Motor neuron (in vitro differentiated cells): ENCODE data around the gene UCK1. TPM values are rescaled to one million over a fixed set of nuclear protein-coding genes. Genes with fewer than 3 reads are reported as not detected.
A peak's percentile ranks its signal among the peaks of the same experiment; 100 is the strongest.

Experiments used
- ATAC-seq, 8 experiments: fragments of 200-7000 bp; cut with Tn5 transposase; replicated peaks in 6 of 8; 2 replicates each; pipeline ENCODE4 v1.8.0; 2021; ENCODE audit warnings: mild to moderate bottlenecking in 8 of 8, moderate library complexity in 8 of 8
- H3K27ac ChIP-seq, 2 donors: fragments of 250-450 bp; sonication (Bioruptor Pico); 2 replicates each; pipeline ENCODE4 v1.9.0; 2021; ENCODE audit warnings: antibody characterized with exemption in 2 of 2, mild to moderate bottlenecking in 2 of 2, moderate library complexity in 1 of 2
- H3K4me1 ChIP-seq, 2 donors: fragments of 250-450 bp; sonication (Bioruptor Pico); replicated peaks in 1 of 2; 2 replicates each; pipeline ENCODE4 v1.6.1; 2021; ENCODE audit warnings: antibody characterized with exemption in 2 of 2, mild to moderate bottlenecking in 2 of 2, moderate library complexity in 1 of 2
- H3K4me3 ChIP-seq, 5 donors: fragments of 250-450 bp; sonication (Bioruptor Pico); 2 replicates each; pipeline ENCODE4 v1.9.0; 2021; ENCODE audit warnings: antibody characterized with exemption in 5 of 5, mild to moderate bottlenecking in 5 of 5, moderate library complexity in 4 of 5
- WGBS, 10 experiments: fragments of 450-650 bp; shearing (Covaris generic); methylation state at CpG; one replicate each; pipeline ENCODE4 v1.0.0; 2022; 5-methylcytosine and 5-hydroxymethylcytosine counted together
- in situ Hi-C, 9 experiments: fragments of 400-800 bp; cut with MboI; loops; one replicate each; pipeline ENCODE4 v1.15.0; 2021; ENCODE audit warnings: low sequenced_read_pairs in 9 of 9, low pct_unique_long_range_greater_than_20kb in 2 of 9; ENCODE audit not compliant: unreplicated experiment in 9 of 9
- total RNA-seq, 8 experiments: library from RNA; unstranded; fragments of 300-600 nt; gene quantifications; 2 replicates each; pipeline versions ENCODE4 v1.2.3 to v1.2.4, GENCODE V29; 2022

UCK1 gene
- total RNA-seq, 8 experiments from 2014 or later, result 12.7 to 28.2 (median 18.4) TPM

GRCh38 chr9:131482343-131483006 lies 48.6 kb downstream of the UCK1 start:
- Histone ChIP-seq H3K4me1 (no peaks in the 10 kb centered on the region), H3K4me3 (no peak overlapping the region), H3K27ac (no peak overlapping the region)
- in situ Hi-C loops, result loop anchor here in 1 of 9 experiments (25.0 kb wide), 1 partner anchor 120 kb away; no protein-coding TSS in a partner anchor
- 40 to 100% (median 89%) methylated on average over 1 to 10 of the region's 24 CpGs; no CpG with 5 or more reads in 3 of the 10 experiments for WGBS, 10 experiments
- ATAC-seq, result peak in 1 of 8 experiments; percentile 5

DNA sequence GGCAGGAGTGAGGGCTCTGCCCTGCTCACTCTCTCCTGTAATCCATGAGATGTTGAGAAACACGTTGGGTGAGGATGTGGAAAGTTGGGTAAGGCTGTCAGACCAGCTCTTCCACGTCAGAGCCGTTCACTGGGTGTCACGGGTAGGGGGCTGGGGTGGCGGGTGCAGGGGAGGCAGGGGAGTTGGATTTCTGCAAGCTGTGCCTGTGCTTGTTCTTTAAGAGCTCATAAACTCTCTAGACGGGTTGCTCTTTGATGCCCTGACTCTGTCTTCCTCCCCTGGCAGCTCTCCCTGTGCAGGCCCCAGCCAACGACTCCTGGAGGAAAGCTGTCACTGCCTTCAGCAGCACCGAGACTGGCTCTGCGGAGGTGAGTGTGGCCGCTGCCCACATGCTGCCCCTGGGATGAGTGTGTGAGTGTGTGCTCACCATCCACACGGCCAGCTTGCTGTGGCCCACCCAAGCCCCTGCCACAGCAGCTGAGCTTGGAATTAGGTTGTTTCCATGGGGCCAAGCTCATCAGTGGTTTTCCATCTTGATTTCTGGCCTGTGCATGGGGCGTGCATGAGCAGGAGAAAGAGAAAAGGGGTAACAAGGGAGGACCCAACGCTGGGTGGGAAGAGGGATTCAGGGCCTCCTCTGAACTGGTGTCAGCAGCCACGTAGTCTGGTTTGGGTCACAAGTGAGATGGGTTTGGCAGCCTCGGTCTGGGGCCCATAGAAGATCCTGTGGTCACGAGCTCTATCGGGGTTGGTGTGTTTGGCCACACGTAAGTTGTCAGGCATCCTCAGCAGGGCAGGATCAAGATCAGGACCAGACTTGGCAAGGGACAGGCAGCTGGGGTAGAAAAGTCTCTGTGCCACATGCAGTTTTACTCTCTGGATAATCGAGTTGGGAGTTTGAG lies 49.4 kb downstream of the UCK1 start:
- WGBS, 10 experiments, result 43 to 100% (median 90%) methylated on average over 1 to 9 of the region's 19 CpGs; no CpG with 5 or more reads in 1 of the 10 experiments
- no peak for ATAC-seq

DNA sequence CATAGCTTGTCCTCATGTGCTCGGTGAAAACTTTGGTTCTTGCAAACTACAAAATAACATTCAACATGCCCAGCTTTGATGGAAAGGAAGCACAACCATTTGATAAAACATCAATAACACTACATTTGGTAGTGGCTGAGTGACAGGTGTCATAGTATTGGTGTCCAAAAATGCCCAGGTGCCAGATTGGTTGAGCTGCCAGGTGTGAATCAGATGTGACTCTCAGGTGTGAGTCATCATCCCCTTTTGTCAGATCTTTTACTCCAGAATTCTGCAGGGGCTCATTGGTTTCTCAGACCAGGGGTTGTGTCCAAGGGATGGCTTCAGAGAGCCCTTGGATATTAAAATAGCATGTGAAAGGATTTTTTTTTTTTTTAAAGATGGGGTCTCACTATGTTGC lies 50.8 kb downstream of the UCK1 start:
- WGBS, 10 experiments, result 82 to 100% (median 90%) methylated on average over 1 of the region's 1 CpG; no CpG with 5 or more reads in 5 of the 10 experiments
- ATAC-seq, result no peak
- Histone ChIP-seq H3K27ac (no peak overlapping the region), H3K4me1 (no peaks in the 10 kb centered on the region), H3K4me3 (no peak overlapping the region)
- in situ Hi-C loops, result loop anchor here in 1 of 9 experiments (25.0 kb wide), 1 partner anchor 118 kb away; no protein-coding TSS in a partner anchor

More for the DNA sequence above, 49.4 kb downstream of the UCK1 start:
- H3K4me1 ChIP-seq, result no peaks in the 10 kb centered on the region
- H3K4me3 ChIP-seq, result no peak overlapping the region
- in situ Hi-C loops, result loop anchor here in 1 of 9 experiments (25.0 kb wide), 1 partner anchor 119 kb away; no protein-coding TSS in a partner anchor
- H3K27ac ChIP-seq, result no peak overlapping the region

DNA sequence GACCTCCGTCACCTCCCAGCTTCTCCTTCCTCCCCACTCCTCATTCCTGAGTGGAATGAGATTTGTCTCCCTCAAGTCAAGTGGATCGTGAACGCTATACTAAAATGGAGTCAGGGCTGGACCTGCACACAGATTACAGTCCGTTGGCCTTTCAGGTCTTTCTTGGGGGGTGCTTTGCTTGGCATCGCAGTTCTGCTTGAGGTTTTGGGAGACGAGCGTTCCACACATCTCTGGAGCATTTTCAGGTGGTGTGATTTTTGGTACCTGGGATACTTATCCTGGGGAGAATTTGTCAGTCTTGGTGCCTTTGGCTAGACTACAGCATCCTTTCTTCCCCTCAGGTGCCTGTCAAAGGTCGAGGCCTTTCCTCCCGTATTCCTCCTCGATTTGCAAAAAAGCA lies 52.2 kb downstream of the UCK1 start:
- in situ Hi-C loops, result loop anchor here in 1 of 9 experiments (25.0 kb wide), 1 partner anchor 117 kb away; no protein-coding TSS in a partner anchor
- H3K4me3 ChIP-seq, result no peak overlapping the region
- H3K27ac ChIP-seq, result no peak overlapping the region
- no peak for ATAC-seq
- H3K4me1 ChIP-seq, result no peaks in the 10 kb centered on the region
- WGBS, 10 experiments, result 87 to 100% (median 100%) methylated on average over 1 to 4 of the region's 10 CpGs; no CpG with 5 or more reads in 5 of the 10 experiments

DNA sequence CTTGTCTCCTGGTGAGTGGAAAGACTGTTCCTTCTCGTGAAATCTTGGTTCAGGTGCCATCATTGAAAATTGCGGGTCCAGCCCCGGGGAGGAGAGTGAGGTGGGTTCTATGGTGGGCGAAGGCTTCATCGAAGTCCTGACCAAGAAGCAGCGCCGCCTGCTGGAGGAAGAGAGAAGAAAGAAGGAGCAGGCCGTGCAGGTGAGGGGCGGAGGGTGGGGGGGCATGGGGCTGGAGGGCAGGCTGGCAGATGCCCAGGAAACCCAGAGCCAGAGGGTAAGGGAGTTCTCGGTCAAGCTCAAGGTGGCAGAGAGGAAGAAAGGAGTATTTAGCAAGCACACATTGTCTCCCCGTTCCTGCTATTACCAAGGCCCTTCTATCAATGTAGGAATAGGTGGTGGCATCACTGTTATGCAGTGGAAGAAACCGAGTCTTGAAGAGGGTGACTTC lies 52.6 kb downstream of the UCK1 start:
- Histone ChIP-seq H3K4me3 (no peak overlapping the region), H3K4me1 (no peaks in the 10 kb centered on the region), H3K27ac (no peak overlapping the region)
- in situ Hi-C loops, result loop anchor here in 1 of 9 experiments (25.0 kb wide), 1 partner anchor 116 kb away; no protein-coding TSS in a partner anchor
- ATAC-seq, result peak in 5 of 8 experiments; percentile 28 to 68 (median 31)
- WGBS, 10 experiments, result 34 to 100% methylated on average over 2 to 7 of the region's 12 CpGs; no CpG with 5 or more reads in 8 of the 10 experiments

GRCh38 chr9:131477816-131478419 lies 53.1 kb downstream of the UCK1 start:
- ATAC-seq, result no peak
- in situ Hi-C loops, result loop anchor here in 1 of 9 experiments (25.0 kb wide), 1 partner anchor 116 kb away; no protein-coding TSS in a partner anchor
- Histone ChIP-seq H3K4me3 (no peak overlapping the region), H3K4me1 (no peaks in the 10 kb centered on the region), H3K27ac (no peak overlapping the region)
- 77 to 100% (median 98%) methylated on average over 1 to 8 of the region's 19 CpGs; no CpG with 5 or more reads in 4 of the 10 experiments for WGBS, 10 experiments

DNA sequence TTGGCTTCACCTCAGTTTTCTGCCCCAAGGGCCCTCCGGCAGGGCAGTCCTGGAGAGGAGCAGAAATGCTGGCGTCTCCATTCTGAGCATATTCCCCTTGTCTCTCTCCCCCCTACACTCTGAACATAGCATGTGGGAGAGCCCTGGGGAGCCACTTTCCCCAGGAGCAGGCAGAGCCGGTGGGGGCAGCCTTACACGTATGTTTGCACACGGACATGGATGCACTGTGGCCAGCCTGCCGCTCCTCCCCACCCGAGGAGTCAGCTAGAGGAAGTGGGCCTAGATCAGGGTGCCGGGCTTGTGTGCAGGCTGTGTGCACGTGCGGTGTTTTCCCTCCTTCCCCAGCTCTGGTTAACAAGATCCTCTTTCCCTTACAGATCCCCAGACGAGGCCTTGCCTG lies 53.7 kb downstream of the UCK1 start:
- in situ Hi-C loops, result loop anchor here in 1 of 9 experiments (25.0 kb wide), 1 partner anchor 115 kb away; no protein-coding TSS in a partner anchor
- Histone ChIP-seq H3K27ac (no peak overlapping the region), H3K4me1 (no peaks in the 10 kb centered on the region), H3K4me3 (no peak overlapping the region)
- ATAC-seq, result no peak
- 92 to 100% (median 94%) methylated on average over 1 to 5 of the region's 11 CpGs; no CpG with 5 or more reads in 5 of the 10 experiments for WGBS, 10 experiments

DNA sequence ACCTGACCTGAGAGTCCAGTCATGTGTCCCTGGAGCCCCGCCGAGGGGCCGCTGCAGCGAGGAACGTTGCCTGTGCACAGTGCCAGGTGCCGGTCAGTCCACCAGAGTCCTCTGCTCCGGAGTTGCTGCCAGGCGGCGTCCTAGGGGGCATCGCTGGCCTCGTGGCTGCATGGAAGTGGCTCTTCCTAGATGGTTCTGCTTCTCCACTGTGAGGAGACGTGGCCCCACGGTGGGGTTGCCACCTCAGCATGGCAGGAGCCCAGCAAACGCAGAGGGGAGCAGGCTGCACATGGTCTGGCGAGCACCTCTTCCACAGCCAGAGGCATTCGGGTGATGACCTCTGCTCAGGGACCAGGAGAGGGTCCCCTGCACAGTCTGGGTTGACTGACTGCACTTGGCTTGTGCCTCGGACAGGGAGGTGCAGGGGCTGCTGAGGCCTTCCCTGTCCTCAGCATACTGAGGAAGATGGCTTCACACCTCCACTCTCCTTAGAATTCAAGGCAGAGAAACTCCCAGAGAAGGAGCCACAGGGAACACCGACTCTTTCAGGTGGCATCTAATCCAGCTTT lies 54.2 kb downstream of the UCK1 start:
- in situ Hi-C loops, result loop anchor here in 1 of 9 experiments (25.0 kb wide), 1 partner anchor 115 kb away; no protein-coding TSS in a partner anchor
- 100% methylated on average over 1 to 3 of the region's 18 CpGs; no CpG with 5 or more reads in 7 of the 10 experiments for WGBS, 10 experiments
- ATAC-seq, result peak in 1 of 8 experiments; percentile 6
- Histone ChIP-seq H3K4me1 (no peaks in the 10 kb centered on the region), H3K27ac (no peak overlapping the region), H3K4me3 (no peak overlapping the region)

GRCh38 chr9:131475956-131476776 lies 54.9 kb downstream of the UCK1 start:
- 95 to 100% (median 96%) methylated on average over 3 to 7 of the region's 40 CpGs; no CpG with 5 or more reads in 7 of the 10 experiments for WGBS, 10 experiments
- H3K4me3 ChIP-seq, result no peak overlapping the region
- peak overlapping the region in 1 of 2 donors; percentile 21 for H3K27ac ChIP-seq
- no peaks in the 10 kb centered on the region for H3K4me1 ChIP-seq
- in situ Hi-C loops, result loop anchor here in 1 of 9 experiments (25.0 kb wide), 1 partner anchor 114 kb away; no protein-coding TSS in a partner anchor
- ATAC-seq, result peak in 5 of 8 experiments; percentile 9 to 27 (median 20)

DNA sequence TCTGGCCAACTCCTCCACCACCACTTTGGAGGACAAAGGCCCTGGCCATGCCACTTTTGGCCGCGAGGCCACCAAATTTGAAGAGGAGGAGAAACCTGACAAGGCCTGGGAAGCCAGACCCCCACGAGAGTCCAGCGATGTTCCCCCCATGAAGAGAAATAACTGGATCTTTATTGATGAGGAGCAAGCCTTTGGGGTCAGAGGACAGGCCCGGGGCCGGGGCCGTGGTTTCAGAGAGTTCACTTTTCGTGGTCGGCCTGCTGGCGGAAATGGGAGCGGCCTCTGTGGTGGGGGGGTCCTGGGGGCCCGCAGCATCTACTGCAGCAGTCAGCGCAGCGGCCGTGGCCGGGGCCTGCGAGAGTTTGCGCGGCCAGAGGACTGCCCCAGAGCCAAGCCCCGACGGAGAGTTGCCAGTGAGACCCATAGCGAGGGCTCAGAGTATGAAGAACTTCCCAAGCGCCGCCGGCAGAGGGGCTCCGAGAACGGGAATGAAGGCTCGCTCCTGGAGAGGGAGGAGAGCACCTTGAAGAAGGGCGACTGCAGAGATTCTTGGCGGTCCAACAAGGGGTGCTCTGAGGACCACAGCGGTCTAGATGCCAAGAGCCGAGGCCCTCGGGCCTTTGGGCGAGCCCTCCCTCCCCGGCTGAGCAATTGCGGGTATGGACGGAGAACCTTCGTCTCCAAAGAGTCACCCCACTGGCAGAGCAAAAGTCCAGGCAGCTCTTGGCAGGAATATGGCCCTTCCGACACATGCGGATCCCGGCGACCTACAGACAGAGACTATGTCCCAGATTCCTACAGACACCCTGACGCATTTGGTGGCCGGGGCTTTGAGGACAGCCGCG lies 55.7 kb downstream of the UCK1 start:
- WGBS, 10 experiments, result 91 to 100% (median 99%) methylated on average over 2 to 19 of the region's 46 CpGs; no CpG with 5 or more reads in 4 of the 10 experiments
- no peaks in the 10 kb centered on the region for H3K4me1 ChIP-seq
- peak in 3 of 8 experiments; percentile 11 to 25 (median 20) for ATAC-seq
- no peak overlapping the region for H3K27ac ChIP-seq
- in situ Hi-C loops, result loop anchor here in 1 of 9 experiments (25.0 kb wide), 1 partner anchor 113 kb away; no protein-coding TSS in a partner anchor
- H3K4me3 ChIP-seq, result no peak overlapping the region
